HL-60/S4 treated with retinoic acid at 250 ng/mL for 4 days and 3 days (cell line): Measurements from ENCODE around the gene IFT22.
"Not testable (repeated sequence)": the region's sequence is repeated elsewhere in the genome, so short reads cannot be mapped to it uniquely, and the experiment has no call there.

Experiments
- in situ Hi-C: fragments of 300-500 bp; cut with MboI; formaldehyde crosslinking; loops from 2 replicates; pipeline ENCODE4 v1.7.0; 2022; ENCODE audit warnings: low sequenced_read_pairs

IFT22 gene

DNA sequence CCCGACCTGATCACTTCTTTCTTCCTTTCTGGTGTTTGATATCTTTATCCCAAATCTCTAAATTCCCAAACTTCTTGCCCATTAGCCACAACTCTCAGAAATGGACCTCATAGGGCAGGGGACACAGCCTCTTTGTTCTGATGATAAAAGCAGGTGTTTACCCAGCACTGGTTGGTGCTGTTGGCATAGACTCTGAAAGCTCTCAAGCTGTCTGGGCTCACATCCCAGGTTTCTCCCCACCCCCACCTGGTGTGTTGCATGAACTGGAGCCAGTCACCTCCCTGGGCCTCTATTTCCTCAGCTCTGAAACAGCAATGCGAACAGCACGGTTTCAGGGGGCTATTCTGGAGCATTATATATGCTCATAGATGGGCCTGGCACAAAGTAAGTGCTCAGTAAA is 35.7 kb downstream of the IFT22 start:
- in situ Hi-C loops = loop anchor here (25.0 kb wide), 1 partner anchor 399 kb away; the partner anchor contains the start of genes ACHE, SRRT and UFSP1

- in situ Hi-C loops = loop anchor here (25.0 kb wide), 1 partner anchor 398 kb away; the partner anchor contains the start of genes ACHE, SRRT and UFSP1
Observed at GRCh38 chr7:101285171-101285570, 36.4 kb downstream of the IFT22 start.

- in situ Hi-C loops = loop anchor here (25.0 kb wide), 1 partner anchor 394 kb away; the partner anchor contains the start of genes ACHE, SRRT and UFSP1
Observed at GRCh38 chr7:101280912-101281311, 40.7 kb downstream of the IFT22 start.

DNA sequence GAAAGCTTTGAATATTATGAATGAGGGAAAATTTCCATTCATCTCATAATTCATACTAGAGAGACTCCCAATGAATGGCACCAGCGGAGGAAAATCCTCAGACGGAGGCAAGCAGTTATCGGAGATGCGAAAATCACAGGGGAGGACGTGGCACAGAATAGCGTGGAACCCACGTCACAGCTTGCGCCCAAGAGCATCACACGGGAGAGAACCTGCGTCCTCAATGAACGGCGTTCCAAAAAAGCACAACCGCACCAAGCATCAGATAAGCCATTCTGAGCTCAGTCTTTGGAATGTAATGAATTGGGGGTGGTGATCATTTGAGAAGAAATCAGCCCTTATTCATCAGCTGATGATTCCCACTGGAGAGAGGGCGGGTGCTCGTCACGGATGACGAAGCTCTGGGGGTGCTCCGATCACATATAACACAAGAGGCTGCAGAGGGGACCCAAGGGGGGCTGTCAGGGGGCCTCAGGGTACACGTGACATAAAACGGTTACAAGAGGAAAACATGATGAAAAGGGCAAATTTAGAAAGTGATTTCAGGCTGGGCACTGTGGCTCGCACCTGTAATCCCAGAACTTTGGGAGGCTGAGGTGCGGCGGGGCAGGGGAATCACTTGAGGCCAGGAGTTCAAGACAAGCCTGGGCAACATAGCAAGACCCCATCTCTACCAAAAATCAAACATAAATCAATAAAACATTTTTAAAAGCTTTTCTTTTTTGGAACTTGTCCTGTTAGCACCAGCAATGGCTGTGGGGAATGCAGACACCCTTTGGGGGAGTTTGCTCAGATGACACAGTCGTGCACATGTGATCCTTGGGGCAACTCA is 42.9 kb downstream of the IFT22 start:
- in situ Hi-C loops = loop anchor here (25.0 kb wide), 1 partner anchor 391 kb away; the partner anchor contains the start of genes ACHE, SRRT and UFSP1

DNA sequence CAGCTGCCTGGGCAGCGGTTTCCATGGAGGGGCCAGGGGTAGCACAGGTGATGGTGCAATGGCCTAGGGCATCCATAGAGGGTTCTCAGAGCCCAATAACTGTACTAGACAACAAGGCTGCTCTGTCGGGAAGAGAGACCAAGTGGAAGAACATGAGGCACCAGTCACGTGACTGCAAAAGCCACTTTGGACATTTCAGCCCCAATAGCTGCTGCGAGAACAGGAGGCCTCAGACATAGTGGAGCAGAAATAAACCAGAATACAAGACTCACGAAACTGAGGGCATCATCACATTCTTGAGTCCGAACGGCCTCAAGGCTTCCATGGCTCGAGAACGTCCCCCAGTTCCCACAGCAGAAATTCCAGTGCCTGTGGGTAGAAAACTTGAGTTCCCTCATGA is 44.5 kb downstream of the IFT22 start:
- in situ Hi-C loops = loop anchor here (25.0 kb wide), 1 partner anchor 390 kb away; the partner anchor contains the start of genes ACHE, SRRT and UFSP1

DNA sequence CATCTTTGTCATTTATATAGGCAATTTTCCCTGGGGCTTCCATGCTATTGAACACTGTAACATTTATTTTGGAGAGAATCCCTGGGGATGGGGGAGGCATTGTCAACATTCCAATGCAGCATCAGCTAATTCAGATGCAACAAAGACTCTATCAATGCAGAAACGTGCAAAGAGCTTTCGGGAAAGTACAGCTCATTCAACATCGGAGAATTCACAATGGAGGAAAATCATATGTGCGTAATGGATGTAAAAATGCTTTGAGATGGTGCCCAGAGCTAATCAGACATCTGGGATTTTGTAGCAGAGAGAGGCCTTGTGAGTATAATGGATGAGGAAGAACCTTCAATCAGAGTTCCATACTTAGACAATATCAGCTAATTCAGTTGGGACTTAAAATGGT is 48.4 kb downstream of the IFT22 start:
- in situ Hi-C loops = no loop called here

DNA sequence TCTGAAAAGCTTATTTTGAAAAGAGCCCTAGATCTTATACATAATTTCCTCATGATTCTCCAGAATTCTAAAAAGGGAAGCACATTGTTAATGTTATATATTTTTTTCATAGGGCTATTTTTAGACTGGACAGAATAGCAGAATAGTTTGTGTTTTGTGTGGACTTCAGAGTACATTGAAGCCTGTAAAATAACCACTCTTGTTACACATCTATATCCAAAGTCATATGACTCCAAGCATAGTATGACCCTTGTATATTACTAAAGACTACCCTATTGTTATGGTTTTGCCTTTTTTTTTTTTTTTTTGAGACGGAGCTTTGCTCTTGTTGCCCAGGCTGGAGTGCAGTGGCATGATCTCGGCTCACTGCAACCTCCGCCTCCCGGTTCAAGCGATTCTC is 50.6 kb downstream of the IFT22 start:
- in situ Hi-C loops = no loop called here

DNA sequence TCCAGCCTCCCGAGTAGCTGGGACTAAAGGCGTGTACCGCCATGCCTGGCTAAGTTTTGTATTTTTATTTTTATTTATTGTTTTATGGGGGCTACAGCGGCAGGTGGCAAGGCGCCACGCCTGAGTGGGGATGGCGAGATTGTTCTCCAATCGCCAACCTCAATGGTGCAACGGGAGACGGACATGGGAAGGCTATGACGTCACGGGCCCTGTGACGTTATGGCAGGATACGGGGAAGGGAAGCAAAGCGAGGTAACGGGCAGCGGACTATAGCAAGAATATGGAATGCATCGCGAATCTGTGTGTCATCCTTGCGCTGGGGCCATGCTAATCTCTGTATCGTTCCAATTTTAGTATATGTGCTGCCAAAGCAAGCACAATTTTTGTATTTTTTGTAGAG is 51.9 kb downstream of the IFT22 start:
- in situ Hi-C loops = no loop called here

DNA sequence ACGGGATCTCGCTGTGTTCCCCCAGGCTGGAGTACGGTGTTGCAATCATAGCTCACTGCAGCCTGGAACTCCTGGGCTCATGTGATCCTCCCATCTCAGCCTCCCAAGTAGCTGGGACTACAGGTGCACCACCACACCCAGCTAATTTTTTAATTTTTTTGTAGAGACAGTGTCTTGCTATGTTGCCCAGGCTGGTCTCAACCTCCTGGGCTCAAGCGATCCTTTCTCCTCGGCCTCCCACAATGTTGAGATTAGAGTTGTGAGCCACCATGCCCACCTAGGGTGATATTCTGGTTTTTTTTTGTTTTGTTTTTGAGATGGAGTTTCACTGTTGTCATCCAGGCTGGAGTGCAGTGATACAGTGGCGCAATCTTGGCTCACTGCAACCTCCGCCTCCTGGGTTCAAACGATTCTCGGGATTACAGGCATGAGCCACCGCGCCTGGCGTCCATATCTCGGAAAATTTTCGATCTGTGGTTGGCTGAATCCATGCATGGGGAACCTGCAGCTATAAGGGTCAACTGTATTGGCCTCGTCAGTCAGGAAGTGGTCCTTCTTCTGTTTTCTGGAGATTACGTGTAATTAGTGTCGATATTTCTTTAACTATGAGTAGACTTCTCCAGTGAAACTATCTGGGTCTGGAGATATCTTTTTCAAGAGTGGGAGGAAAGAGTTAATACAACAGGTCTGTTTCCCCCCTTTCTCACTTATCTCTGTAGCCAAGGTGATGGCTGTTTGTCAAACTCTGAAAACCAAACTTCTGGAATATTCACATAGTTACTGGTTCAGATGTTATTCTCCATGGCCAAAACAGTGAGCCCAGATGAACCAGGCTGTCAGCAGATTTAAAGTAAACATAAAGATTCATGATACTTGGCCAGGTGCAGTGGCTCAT is 55.7 kb downstream of the IFT22 start:
- in situ Hi-C loops = no loop called here

- in situ Hi-C loops = not testable (repeated sequence)
Observed at GRCh38 chr7:101264102-101264706, 57.4 kb downstream of the IFT22 start.
